ENCODE data around the gene PLRG1.

The PLRG1 gene

DNA sequence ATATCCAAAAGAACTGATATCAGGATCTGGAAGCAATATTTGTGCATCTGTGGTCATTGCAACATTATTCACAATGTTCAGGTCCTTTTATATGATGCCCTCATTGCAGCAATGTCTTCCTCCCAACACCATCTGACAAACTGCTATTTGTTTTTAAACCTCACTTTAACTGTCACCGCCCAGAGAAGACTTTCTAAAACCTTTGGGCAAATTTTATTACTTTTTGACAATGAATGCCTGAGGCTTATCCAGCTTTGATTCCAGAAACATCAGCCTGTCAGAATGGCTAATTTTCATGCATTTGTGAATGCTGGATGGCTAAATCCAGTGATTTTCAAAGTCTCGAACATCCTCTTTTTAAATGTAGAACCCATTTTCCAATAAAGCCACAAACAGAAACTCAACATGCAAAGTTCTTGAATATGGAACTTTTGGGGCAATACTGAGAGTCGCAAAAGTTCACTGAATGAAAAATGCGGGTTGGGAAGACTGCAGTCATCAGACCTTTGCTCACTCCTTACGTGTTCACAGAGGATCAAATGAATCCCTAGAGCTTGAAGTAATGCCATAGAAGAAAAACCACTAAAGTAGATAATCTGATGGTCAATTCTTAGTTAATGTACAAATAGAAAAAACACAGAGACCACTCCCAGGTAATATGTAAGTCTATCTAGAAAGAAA, 23.1 kb upstream of the PLRG1 start:
- no peak for DNase-seq (ENCODE audit: low read depth)

DNA sequence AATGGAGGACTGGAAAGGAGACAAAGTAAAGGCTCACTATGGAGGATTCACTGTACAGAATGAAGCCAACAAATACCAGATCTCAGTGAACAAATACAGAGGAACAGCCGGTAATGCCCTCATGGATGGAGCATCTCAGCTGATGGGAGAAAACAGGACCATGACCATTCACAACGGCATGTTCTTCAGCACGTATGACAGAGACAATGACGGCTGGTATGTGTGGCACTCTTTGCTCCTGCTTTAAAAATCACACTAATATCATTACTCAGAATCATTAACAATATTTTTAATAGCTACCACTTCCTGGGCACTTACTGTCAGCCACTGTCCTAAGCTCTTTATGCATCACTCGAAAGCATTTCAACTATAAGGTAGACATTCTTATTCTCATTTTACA, 19.4 kb upstream of the PLRG1 start:
- no peak for DNase-seq (ENCODE audit: low read depth)

GRCh38 chr4:154569028-154569427, 18.8 kb upstream of the PLRG1 start:
- no peak for DNase-seq (ENCODE audit: low read depth)

DNA sequence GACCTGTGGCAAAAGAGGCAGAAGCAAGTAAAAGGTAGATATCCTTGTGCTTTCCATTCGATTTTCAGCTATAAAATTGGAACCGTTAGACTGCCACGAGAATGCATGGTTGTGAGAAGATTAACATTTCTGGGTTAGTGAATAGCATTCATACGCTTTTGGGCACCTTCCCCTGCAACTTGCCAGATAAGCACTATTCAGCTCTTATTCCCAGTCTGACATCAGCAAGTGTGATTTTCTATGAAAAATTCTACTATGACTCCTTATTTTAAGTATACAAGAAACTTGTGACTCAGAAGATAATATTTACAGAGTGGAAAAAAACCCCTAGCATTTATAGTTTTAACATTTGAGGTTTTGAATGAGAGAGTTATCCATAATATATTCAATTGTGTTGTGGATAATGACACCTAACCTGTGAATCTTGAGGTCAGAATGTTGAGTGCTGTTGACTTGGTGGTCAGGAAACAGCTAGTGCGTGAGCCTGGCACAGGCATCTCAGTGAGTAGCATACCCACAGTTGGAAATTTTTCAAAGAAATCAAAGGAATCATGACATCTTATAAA, 16.5 kb upstream of the PLRG1 start:
- no peak for DNase-seq (ENCODE audit: low read depth)

GRCh38 chr4:154565704-154566103, 15.5 kb upstream of the PLRG1 start:
- DNase-seq (ENCODE audit: low read depth), result no peak

DNA sequence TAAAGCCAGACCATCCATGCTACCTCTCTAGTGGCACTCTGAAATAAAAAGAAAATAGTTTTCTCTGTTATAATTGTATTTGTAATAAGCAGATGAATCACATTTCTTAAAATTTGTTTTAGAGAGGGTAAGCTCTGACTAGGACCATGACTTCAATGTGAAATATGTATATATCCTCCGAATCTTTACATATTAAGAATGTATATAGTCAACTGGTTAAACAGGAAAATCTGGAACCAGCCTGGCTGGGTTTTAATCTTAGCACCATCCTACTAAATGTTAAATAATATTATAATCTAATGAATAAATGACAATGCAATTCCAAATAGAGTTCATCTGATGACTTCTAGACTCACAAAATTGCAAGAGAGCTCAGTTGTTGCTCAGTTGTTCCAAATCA, 14.1 kb upstream of the PLRG1 start:
- no peak for DNase-seq (ENCODE audit: low read depth)

GRCh38 chr4:154562697-154563254, 12.6 kb upstream of the PLRG1 start, which contains the start of gene FGB:
FGB (plus strand) TSS chr4:154563011; CDS start chr4:154563019, 8 bp downstream.
- DNase-seq (ENCODE audit: low read depth), result no peak

- DNase-seq (ENCODE audit: low read depth), result no peak
These were observed 10.6 kb upstream of the PLRG1 start for GRCh38 chr4:154560824-154561231.

DNA sequence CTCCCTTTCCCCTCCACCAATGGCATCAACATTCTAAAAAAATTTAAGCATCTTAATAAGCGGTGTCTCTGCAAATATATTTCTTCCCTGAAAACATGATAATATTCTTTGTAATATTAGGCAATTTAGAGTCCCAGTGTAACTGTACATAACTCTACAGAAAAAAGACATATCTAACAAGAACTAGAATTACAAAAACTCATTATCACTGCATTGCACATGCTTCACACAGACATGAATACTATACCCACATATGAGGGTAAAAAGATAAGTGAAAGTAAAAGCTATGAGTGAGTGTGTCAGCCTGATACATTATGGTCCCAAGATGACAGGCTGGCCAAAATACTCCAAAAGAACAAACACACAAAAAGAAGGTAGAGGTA, 10.2 kb upstream of the PLRG1 start:
- DNase-seq (ENCODE audit: low read depth), result no peak

DNA sequence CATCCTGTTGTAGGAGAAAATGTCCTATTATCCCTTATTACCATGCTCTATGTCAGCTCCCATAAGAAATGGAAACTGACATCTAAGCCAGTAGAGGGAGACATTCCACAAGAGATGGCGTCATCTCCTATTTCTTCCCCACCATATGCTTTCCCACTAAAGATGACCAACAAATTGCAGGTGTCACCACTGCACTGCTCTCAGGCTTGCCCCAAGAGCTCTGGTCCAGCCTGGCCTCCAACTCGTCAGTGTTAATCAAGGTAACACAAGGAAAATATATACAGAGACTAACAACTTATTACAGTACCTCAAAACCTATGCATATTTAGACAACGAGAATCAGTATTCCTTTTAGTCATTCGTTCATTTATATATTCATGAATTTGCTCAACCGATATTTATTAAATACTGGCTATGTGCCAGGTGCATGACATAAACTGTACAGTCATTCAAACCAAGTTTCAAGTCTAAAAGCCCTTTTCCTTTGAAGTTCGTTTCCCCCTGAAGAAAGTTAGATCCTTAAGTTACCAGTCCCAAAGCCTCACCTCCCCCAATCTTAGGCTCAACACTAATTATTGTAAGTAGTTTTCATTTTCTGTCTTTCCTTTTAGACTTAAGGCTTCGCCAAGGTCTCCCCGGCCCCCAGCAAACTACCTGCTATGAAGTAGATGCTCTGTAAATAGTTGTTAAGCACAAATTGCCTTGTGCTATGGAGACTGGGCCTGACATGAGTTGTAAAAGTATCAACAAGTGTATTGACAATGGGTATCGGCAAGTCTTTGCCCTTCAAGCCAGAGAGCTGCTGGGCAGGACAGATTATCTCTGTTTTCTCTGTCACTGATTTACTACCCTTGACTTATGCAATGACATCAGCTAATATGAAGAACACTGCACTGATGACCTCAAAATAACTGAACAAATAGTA, 9.6 kb upstream of the PLRG1 start:
- DNase-seq (ENCODE audit: low read depth), result no peak

GRCh38 chr4:154559141-154559493, 8.9 kb upstream of the PLRG1 start:
- DNase-seq (ENCODE audit: low read depth), result no peak

- DNase-seq (ENCODE audit: low read depth), result peak; percentile 49
These were observed 1.9 kb upstream of the PLRG1 start for GRCh38 chr4:154551872-154552686.

GRCh38 chr4:154545689-154546088, 4.5 kb downstream of the PLRG1 start:
- DNase-seq (ENCODE audit: low read depth), result no peak

- no peak for DNase-seq (ENCODE audit: low read depth)
These were observed 7.8 kb downstream of the PLRG1 start for GRCh38 chr4:154542271-154542879.

DNA sequence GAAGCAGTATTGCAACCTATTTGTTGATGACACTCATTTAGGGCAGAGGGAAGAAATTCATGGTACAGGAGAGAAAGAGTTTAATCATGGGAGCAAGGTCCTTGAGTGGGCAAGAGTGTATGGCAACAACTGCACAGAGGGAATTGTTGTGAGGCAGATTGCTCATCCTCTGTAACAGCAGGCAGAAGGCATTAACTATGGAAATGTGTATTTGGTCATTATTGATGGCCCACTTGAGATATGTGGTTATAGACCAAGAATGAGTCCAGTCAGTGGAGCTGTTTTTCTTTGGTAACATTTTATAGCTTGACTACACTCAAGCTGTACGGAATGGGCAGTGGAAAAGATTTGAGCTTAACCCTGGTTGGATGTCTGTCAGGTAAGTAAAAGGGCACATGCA, 15.9 kb downstream of the PLRG1 start:
- no peak for DNase-seq (ENCODE audit: low read depth)

DNA sequence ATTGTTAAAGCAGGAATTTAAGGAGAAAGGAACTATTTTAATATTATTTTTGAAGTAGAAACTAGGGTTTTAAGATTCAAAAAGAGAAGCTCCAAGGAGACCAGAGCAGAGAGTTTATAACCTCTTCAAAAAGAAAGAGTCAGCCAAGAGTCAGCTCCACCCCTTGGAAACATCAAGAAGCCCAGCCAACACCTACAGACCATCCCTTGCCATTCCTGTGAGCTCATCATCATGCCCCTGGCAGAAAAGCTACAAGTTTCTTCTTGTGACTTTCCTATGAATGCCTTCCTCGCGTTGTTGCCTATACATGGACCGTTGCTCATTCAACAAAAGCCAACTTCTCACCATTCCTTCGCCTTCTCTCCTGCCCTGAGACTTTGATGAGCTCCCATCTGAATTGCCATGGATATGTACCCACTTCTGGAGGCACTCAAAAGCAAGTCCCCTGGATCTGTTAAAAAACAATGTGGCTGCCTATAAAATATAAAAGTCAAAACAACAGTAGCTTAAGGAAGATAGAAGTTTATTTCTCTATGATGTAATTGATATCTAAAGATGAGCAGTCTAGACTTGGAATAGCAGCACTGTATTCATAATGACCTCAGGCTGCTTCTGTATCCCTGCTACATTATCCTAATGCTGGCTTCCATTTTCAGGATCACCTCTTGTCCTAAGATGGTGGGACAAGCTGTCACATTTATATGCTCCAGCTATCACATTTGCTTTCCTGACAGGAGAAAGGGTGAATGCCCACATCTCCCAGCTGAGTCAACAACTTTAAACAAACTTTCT, 20.3 kb downstream of the PLRG1 start:
- no peak for DNase-seq (ENCODE audit: low read depth)

DNA sequence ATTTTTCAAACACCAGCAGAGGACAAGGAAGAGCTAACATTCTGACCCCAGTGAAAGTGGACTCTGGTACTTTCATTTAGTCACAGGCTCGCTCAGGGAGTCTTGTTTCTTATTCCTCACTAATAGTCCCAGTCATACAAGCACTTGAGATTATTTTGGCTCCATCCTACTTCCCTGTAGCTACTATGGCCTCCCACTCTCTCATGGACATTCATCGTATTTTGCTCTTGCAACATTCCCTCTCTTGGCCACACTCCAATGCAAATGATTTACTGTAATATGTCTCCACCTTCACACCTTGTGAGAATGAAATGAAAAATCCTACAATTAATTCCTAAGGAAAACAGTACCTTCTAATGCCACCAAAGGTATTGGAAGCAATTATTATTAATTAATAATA, 21.3 kb downstream of the PLRG1 start:
- no peak for DNase-seq (ENCODE audit: low read depth)

DNA sequence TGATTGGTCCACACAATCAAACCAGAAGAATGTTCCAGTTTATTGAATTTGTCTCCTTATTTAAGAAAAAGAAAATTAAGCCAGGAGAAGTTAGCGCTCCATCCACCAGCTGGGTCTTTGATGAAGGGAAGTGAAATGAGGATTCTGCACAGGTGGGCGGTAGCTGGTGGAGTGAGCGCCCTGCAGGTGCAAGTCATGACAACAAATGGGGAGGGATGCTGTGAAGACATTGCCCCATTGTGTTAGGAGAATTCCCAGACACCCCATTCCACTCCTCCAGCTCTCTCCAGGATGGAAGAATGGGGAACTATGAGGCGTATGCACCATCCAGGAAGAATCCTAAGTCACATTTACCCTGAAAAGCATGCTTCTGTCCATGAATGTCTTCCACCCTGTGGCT, 22.9 kb downstream of the PLRG1 start:
- DNase-seq (ENCODE audit: low read depth), result no peak

GRCh38 chr4:154526151-154526550, 24.0 kb downstream of the PLRG1 start:
- no peak for DNase-seq (ENCODE audit: low read depth)

DNA sequence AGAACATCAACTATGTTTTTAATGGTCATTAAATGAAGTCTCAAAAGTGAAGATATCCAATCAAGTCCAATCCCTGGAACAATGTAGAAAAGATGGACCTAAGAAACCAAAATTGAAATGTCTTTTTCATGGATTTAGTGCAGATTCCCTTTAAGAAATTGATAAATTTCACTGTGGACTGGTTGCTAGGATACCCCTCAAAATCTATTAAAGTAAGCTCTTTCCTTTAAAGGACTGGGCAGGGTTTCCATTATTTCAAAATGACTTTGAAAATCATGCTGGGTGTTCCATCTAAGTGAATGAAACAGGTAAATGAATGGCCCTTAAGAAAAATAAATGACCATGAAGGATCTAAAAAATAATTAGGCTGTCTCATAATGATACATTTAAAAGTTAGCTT, 28.6 kb downstream of the PLRG1 start:
- no peak for DNase-seq (ENCODE audit: low read depth)

DNA sequence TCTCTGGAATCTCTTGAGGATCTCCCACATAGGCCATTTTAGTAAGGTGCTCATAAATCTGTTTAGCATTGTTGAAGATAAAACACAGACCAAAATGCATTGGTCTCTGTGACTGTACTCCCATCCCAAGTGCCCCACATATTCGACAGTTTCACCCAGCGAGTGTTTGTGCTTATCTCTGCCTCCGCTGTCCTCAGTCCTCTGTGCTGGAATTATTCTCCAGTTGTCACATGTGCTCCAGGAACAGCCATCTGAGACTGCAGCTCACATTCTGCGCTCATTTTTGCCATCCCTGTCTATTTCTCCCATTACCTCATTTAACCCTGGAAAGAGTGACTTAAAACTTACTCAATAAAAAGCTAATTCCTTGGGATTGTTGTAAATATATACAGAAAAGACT, 31.0 kb downstream of the PLRG1 start:
- no peak for DNase-seq (ENCODE audit: low read depth)

Data from activated gamma-delta T cell treated with anti-CD3 and anti-CD28 coated beads, Interleukin-2, amount 50 U/mL, for 16 hours (primary cell).